SK-N-SH treated with all-trans-retinoic acid at 6 μM for 48 hours (cell line): Measurements from ENCODE around the gene OCRL.
A peak's percentile ranks its signal among the peaks of the same experiment; 100 is the strongest.

Experiments used
- ATAC-seq: fragments of 200-7000 bp; cut with Tn5 transposase; 3 replicates; pipeline ENCODE4 v1.9.1; 2020; ENCODE audit warnings: mild to moderate bottlenecking, moderate library complexity
- ARNTL ChIP-seq: fragments of 450-650 bp; formaldehyde crosslinking; IDR thresholded peaks from 2 replicates; pipeline ENCODE4 v1.5.0; 2020; ENCODE audit warnings: low read depth, mild to moderate bottlenecking, moderate library complexity, borderline replicate concordance
- ESRRG ChIP-seq: fragments of 250-450 bp; sonication (Bioruptor Pico); IDR thresholded peaks from 2 replicates; pipeline ENCODE4 v1.6.1; 2021; ENCODE audit warnings: mild to moderate bottlenecking
- ISL1 ChIP-seq: fragments of 250-450 bp; sonication (Bioruptor Pico); IDR thresholded peaks from 2 replicates; pipeline ENCODE4 v2.1.2; 2022; ENCODE audit warnings: mild to moderate bottlenecking, moderate library complexity
- OSR1 ChIP-seq: fragments of 250-450 bp; sonication (Bioruptor Pico); IDR thresholded peaks from 2 replicates; pipeline ENCODE4 v1.8.0; 2022; ENCODE audit warnings: moderate library complexity, mild to moderate bottlenecking, inconsistent platforms
- PPARA ChIP-seq: fragments of 250-450 bp; sonication (Bioruptor Pico); IDR thresholded peaks from 2 replicates; pipeline ENCODE4 v1.5.0; 2020; ENCODE audit warnings: mild to moderate bottlenecking, borderline replicate concordance
- RARB ChIP-seq: fragments of 250-450 bp; sonication (Bioruptor Pico); IDR thresholded peaks from 2 replicates; pipeline ENCODE4 v1.8.0; 2021; ENCODE audit warnings: mild to moderate bottlenecking, moderate library complexity
- TCF4 ChIP-seq: fragments of 250-450 bp; sonication (Bioruptor Pico); IDR thresholded peaks from 2 replicates; pipeline ENCODE4 v1.8.0; 2021; ENCODE audit warnings: mild to moderate bottlenecking, moderate library complexity, borderline replicate concordance
- TOX ChIP-seq: fragments of 250-450 bp; sonication (Bioruptor Pico); IDR thresholded peaks from 2 replicates; pipeline ENCODE4 v1.8.0; 2021; ENCODE audit warnings: mild to moderate bottlenecking, moderate library complexity, borderline replicate concordance
- ZFP30 ChIP-seq: fragments of 450-650 bp; formaldehyde crosslinking; IDR thresholded peaks from 2 replicates; pipeline ENCODE4 v1.5.0; 2022; ENCODE audit warnings: mild to moderate bottlenecking, moderate library complexity
- ZNF565 ChIP-seq: fragments of 450-650 bp; formaldehyde crosslinking; conservative IDR thresholded peaks from 2 replicates; pipeline ENCODE4 v1.5.0; 2020; ENCODE audit warnings: low read depth, mild to moderate bottlenecking, moderate library complexity
- TF ChIP-seq, protein P1 (sequence below): fragments of 250-450 bp; sonication (Bioruptor Pico); IDR thresholded peaks from 2 replicates; pipeline ENCODE4 v1.5.0; 2020; ENCODE audit warnings: mild to moderate bottlenecking, moderate library complexity
- TF ChIP-seq, protein P2 (sequence below): fragments of 250-450 bp; sonication (Bioruptor Pico); IDR thresholded peaks from 2 replicates; pipeline ENCODE4 v1.8.0; 2021; ENCODE audit warnings: low read depth, mild to moderate bottlenecking, moderate library complexity, borderline replicate concordance
- TF ChIP-seq, protein P3 (sequence below): fragments of 250-450 bp; sonication (Bioruptor Pico); IDR thresholded peaks from 2 replicates; pipeline ENCODE4 v1.5.1; 2020; ENCODE audit warnings: low read depth, mild to moderate bottlenecking, moderate library complexity
- TF ChIP-seq, protein P4 (sequence below): fragments of 250-450 bp; sonication (Bioruptor Pico); IDR thresholded peaks from 2 replicates; pipeline ENCODE4 v1.8.0; 2020; ENCODE audit warnings: mild to moderate bottlenecking, moderate library complexity, borderline replicate concordance
- TF ChIP-seq, protein P5 (sequence below): fragments of 250-450 bp; sonication (Bioruptor Pico); IDR thresholded peaks from 2 replicates; pipeline ENCODE4 v1.5.1; 2021; ENCODE audit warnings: mild to moderate bottlenecking, moderate library complexity

The OCRL gene

DNA sequence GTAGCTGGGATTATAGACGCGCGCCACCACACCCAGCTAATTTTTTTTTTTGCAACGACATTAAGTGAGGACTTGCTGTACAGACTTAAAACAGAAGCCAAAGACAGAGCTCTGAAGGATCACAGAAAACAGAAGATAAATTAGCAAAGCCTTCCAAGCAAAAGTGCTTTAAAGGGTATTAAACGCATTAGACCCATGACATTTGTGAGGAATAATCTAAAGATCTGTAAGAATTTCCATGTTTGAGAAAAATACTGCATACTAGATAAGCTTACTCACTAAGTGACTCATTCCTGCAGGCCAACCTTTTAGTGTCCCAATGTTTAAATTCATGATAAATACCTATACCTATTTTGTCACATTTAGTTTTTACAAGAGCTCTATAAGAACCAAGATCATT, 44.2 kb upstream of the OCRL start:
- TF ChIP-seq OSR1 (CRISPR knock-in tag) (no peak), ZNF565 (CRISPR knock-in tag) (no peak), ISL1 (CRISPR knock-in tag) (peak; percentile 71), ARNTL (CRISPR knock-in tag) (no peak), RARB (CRISPR knock-in tag) (no peak), PPARA (CRISPR knock-in tag) (no peak)
- TF ChIP-seq, protein P1, sequence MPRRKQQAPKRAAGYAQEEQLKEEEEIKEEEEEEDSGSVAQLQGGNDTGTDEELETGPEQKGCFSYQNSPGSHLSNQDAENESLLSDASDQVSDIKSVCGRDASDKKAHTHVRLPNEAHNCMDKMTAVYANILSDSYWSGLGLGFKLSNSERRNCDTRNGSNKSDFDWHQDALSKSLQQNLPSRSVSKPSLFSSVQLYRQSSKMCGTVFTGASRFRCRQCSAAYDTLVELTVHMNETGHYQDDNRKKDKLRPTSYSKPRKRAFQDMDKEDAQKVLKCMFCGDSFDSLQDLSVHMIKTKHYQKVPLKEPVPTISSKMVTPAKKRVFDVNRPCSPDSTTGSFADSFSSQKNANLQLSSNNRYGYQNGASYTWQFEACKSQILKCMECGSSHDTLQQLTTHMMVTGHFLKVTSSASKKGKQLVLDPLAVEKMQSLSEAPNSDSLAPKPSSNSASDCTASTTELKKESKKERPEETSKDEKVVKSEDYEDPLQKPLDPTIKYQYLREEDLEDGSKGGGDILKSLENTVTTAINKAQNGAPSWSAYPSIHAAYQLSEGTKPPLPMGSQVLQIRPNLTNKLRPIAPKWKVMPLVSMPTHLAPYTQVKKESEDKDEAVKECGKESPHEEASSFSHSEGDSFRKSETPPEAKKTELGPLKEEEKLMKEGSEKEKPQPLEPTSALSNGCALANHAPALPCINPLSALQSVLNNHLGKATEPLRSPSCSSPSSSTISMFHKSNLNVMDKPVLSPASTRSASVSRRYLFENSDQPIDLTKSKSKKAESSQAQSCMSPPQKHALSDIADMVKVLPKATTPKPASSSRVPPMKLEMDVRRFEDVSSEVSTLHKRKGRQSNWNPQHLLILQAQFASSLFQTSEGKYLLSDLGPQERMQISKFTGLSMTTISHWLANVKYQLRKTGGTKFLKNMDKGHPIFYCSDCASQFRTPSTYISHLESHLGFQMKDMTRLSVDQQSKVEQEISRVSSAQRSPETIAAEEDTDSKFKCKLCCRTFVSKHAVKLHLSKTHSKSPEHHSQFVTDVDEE (CRISPR knock-in tag) = no peak
- TF ChIP-seq, protein P2, sequence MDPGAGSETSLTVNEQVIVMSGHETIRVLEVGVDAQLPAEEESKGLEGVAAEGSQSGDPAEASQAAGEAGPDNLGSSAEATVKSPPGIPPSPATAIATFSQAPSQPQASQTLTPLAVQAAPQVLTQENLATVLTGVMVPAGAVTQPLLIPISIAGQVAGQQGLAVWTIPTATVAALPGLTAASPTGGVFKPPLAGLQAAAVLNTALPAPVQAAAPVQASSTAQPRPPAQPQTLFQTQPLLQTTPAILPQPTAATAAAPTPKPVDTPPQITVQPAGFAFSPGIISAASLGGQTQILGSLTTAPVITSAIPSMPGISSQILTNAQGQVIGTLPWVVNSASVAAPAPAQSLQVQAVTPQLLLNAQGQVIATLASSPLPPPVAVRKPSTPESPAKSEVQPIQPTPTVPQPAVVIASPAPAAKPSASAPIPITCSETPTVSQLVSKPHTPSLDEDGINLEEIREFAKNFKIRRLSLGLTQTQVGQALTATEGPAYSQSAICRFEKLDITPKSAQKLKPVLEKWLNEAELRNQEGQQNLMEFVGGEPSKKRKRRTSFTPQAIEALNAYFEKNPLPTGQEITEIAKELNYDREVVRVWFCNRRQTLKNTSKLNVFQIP (CRISPR knock-in tag) = no peak
- ATAC-seq = peak; percentile 61

DNA sequence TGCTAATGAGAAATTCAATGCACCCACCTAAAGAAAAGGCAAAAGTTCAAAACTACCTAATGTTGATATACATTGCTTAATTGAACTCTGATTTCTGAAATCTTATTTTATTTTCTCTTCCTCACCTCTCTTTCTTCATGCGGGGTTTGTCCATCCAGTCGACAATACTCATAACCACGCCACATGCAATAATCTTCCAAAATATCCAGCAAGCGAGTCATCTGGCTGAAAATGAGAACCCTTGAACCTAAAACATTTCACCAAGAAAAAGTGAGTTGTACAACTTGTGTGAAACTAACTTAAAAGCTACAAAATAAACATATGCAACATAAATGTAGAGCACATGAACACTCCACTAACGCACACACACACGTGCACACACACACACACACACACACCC, 43.4 kb upstream of the OCRL start:
- TF ChIP-seq OSR1 (CRISPR knock-in tag) = no peak
- TF ChIP-seq, protein P3, sequence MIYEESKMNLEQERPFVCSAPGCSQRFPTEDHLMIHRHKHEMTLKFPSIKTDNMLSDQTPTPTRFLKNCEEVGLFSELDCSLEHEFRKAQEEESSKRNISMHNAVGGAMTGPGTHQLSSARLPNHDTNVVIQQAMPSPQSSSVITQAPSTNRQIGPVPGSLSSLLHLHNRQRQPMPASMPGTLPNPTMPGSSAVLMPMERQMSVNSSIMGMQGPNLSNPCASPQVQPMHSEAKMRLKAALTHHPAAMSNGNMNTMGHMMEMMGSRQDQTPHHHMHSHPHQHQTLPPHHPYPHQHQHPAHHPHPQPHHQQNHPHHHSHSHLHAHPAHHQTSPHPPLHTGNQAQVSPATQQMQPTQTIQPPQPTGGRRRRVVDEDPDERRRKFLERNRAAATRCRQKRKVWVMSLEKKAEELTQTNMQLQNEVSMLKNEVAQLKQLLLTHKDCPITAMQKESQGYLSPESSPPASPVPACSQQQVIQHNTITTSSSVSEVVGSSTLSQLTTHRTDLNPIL = no peak
- peak; percentile 46; the same call in 2 of the 3 replicates for ATAC-seq

DNA sequence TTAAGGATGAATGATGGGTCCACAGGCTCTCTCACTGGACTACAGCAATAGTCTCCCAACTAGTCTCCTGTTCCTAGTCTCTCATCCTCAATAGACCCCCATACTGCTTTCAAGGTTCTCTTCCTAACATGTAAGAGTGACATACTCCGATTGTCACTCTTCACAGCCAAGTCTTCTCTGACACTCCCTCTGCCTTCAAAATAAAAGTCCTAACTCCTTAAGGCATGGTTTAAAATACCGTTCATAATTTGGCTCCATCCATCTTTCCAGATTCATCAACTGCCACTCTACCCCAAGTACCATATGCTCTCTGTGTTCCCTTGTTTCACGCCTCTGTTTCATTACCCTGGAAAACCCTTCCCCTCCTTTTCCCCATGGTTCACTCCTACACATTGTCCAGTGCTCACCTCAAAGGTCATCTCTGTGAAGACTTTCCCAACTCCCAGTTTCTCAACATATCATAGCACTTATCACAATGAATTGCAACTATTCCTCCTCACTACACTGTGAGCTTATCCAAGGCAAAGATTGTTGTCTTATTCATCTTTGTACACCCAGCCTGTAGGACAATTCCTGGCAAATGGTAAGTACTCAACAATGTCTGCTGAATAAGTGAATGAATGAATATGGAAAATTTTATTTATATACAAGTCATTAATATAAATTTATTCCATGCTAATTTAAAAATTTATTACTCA, 42.8 kb upstream of the OCRL start:
- no peak; the same call in 2 of the 3 replicates for ATAC-seq

More for the DNA sequence above, 42.8 kb upstream of the OCRL start:
- TF ChIP-seq TOX (CRISPR knock-in tag) (no peak), OSR1 (CRISPR knock-in tag) (no peak), ISL1 (CRISPR knock-in tag) (no peak), TCF4 (no peak), ZFP30 (CRISPR knock-in tag) (no peak), ESRRG (CRISPR knock-in tag) (no peak), ARNTL (CRISPR knock-in tag) (no peak)
- TF ChIP-seq, protein P4, sequence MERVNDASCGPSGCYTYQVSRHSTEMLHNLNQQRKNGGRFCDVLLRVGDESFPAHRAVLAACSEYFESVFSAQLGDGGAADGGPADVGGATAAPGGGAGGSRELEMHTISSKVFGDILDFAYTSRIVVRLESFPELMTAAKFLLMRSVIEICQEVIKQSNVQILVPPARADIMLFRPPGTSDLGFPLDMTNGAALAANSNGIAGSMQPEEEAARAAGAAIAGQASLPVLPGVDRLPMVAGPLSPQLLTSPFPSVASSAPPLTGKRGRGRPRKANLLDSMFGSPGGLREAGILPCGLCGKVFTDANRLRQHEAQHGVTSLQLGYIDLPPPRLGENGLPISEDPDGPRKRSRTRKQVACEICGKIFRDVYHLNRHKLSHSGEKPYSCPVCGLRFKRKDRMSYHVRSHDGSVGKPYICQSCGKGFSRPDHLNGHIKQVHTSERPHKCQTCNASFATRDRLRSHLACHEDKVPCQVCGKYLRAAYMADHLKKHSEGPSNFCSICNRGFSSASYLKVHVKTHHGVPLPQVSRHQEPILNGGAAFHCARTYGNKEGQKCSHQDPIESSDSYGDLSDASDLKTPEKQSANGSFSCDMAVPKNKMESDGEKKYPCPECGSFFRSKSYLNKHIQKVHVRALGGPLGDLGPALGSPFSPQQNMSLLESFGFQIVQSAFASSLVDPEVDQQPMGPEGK (CRISPR knock-in tag) = no peak
- TF ChIP-seq, protein P5, sequence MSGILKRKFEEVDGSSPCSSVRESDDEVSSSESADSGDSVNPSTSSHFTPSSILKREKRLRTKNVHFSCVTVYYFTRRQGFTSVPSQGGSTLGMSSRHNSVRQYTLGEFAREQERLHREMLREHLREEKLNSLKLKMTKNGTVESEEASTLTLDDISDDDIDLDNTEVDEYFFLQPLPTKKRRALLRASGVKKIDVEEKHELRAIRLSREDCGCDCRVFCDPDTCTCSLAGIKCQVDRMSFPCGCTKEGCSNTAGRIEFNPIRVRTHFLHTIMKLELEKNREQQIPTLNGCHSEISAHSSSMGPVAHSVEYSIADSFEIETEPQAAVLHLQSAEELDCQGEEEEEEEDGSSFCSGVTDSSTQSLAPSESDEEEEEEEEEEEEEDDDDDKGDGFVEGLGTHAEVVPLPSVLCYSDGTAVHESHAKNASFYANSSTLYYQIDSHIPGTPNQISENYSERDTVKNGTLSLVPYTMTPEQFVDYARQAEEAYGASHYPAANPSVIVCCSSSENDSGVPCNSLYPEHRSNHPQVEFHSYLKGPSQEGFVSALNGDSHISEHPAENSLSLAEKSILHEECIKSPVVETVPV (CRISPR knock-in tag) = no peak
- TF ChIP-seq, protein P1 (CRISPR knock-in tag) = no peak
- TF ChIP-seq, protein P3 = no peak
